ENCODE results near the gene CEACAM7.

CEACAM7 gene

DNA sequence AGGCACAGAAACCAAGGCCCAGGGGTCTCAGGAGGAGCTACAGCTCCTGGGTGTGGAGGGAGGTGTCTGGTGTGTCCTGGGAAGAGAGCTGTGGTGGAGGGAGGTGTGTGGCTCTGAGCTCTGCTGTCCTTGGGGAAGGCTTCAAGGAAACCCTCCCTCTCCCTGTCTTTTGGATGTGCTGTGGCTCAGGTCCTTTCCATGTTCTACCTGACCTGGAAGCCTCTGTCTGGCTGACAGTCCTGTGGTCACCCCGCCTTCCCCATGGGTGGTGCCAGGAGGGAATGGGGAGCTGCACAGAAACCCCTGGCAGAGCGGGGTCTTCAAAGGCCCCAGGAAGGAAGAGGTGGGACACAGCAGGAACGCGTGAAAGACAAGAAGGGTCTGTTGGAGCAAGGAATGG is 617 bp upstream of the CEACAM7 start:
- POLR2A ChIA-PET: no interaction called here
- H3K4me1 ChIP-seq (ENCODE audit: control insufficient read depth, insufficient read depth, low read length): no peaks in the 10 kb centered on the region
- H3K27ac ChIP-seq (ENCODE audit: extremely low read depth, low read depth, low read length): no peak overlapping the region
- H3K4me3 ChIP-seq (ENCODE audit: low read depth, low read length): no peak overlapping the region
- CTCF ChIA-PET: interaction anchor here (0.8 to 6.7 kb wide), 7 partner anchors 13 to 136 kb away, joined by 3 to 96 read pairs (median 9); no protein-coding TSS in a partner anchor
- no peak for TF ChIP-seq OVOL3 (tag by site-specific recombination; IDR thresholded peaks at IDR 0.05)
- TF ChIP-seq ZNF248 (tag by site-specific recombination; IDR thresholded peaks at IDR 0.05): no peak
- H3K36me3 ChIP-seq (ENCODE audit: control insufficient read depth in 2 of 2, insufficient read depth in 1 of 2, low read length in 2 of 2): no peaks in the 10 kb centered on the region
- H3K9me3 ChIP-seq (ENCODE audit: control insufficient read depth, insufficient read depth, low read depth, low read length): no peaks in the 10 kb centered on the region

DNA sequence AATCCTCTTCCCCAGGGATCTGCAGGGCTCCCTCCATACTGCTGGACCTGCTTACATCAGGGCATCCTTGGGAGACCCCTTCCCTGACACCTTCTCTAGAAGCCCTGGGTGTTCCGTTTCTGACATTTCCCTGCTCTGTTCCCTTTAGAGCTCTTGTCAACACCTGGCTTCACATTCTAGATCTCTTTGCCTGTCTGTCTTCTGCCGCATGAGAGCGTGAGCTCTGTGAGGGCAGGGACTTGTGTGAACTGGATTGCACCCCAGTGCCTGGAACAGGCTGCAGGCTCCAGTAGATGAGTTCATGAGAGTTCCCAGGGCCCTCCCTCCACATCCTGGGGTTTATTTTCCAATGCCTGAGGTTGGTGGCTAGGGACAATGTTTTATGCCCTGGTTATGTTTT is 651 bp downstream of the CEACAM7 start:
- H3K27ac ChIP-seq (ENCODE audit: extremely low read depth, low read depth, low read length): no peak overlapping the region
- no peaks in the 10 kb centered on the region for H3K9me3 ChIP-seq (ENCODE audit: control insufficient read depth, insufficient read depth, low read depth, low read length)
- no peaks in the 10 kb centered on the region for H3K4me1 ChIP-seq (ENCODE audit: control insufficient read depth, insufficient read depth, low read length)
- CTCF ChIA-PET: interaction anchor here (1.8 to 6.7 kb wide), 3 partner anchors 19 to 66 kb away, joined by 10 to 96 read pairs (median 13); no protein-coding TSS in a partner anchor
- POLR2A ChIA-PET: no interaction called here
- no peak overlapping the region for H3K4me3 ChIP-seq (ENCODE audit: low read depth, low read length)
- no peaks in the 10 kb centered on the region for H3K36me3 ChIP-seq (ENCODE audit: control insufficient read depth in 2 of 2, insufficient read depth in 1 of 2, low read length in 2 of 2)
- TF ChIP-seq ZNF302 (tag by site-specific recombination; IDR thresholded peaks at IDR 0.05; ENCODE audit: low read depth): no peak
- TF ChIP-seq ZNF214 (tag by site-specific recombination; IDR thresholded peaks at IDR 0.05; ENCODE audit: borderline replicate concordance): no peak
- TF ChIP-seq ZNF2 (tag by site-specific recombination; IDR thresholded peaks at IDR 0.05): no peak
- no peak for TF ChIP-seq ZNF521 (tag by site-specific recombination; IDR thresholded peaks at IDR 0.05)
- TF ChIP-seq ZNF292 (tag by site-specific recombination; IDR thresholded peaks at IDR 0.05; ENCODE audit: borderline replicate concordance, low read depth): no peak
- no peak for TF ChIP-seq ZNF146 (tag by site-specific recombination; IDR thresholded peaks at IDR 0.05)
- TF ChIP-seq ZNF768 (tag by site-specific recombination; IDR thresholded peaks at IDR 0.05): no peak
- TF ChIP-seq, protein P1, sequence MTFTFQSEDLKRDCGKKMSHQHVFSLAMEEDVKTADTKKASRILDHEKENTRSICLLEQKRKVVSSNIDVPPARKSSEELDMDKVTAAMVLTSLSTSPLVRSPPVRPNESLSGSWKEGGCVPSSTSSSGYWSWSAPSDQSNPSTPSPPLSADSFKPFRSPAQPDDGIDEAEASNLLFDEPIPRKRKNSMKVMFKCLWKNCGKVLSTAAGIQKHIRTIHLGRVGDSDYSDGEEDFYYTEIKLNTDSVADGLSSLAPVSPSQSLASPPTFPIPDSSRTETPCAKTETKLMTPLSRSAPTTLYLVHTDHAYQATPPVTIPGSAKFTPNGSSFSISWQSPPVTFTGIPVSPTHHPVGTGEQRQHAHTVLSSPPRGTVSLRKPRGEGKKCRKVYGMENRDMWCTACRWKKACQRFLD (tag by site-specific recombination; IDR thresholded peaks at IDR 0.05): no peak
- TF ChIP-seq, protein P2, sequence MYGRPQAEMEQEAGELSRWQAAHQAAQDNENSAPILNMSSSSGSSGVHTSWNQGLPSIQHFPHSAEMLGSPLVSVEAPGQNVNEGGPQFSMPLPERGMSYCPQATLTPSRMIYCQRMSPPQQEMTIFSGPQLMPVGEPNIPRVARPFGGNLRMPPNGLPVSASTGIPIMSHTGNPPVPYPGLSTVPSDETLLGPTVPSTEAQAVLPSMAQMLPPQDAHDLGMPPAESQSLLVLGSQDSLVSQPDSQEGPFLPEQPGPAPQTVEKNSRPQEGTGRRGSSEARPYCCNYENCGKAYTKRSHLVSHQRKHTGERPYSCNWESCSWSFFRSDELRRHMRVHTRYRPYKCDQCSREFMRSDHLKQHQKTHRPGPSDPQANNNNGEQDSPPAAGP (tag by site-specific recombination; IDR thresholded peaks at IDR 0.05): no peak
- no peak for TF ChIP-seq ZBTB48 (tag by site-specific recombination; IDR thresholded peaks at IDR 0.05)
- TF ChIP-seq, protein P3, sequence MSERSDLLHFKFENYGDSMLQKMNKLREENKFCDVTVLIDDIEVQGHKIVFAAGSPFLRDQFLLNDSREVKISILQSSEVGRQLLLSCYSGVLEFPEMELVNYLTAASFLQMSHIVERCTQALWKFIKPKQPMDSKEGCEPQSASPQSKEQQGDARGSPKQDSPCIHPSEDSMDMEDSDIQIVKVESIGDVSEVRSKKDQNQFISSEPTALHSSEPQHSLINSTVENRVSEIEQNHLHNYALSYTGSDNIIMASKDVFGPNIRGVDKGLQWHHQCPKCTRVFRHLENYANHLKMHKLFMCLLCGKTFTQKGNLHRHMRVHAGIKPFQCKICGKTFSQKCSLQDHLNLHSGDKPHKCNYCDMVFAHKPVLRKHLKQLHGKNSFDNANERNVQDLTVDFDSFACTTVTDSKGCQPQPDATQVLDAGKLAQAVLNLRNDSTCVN (tag by site-specific recombination; optimal IDR thresholded peaks at IDR 0.05): no peak
- TF ChIP-seq ZNF184 (tag by site-specific recombination; IDR thresholded peaks at IDR 0.05): no peak
- no peak for TF ChIP-seq GLI4 (tag by site-specific recombination; IDR thresholded peaks at IDR 0.05)
- no peak for TF ChIP-seq OSR2 (tag by site-specific recombination; IDR thresholded peaks at IDR 0.05)
- no peak for TF ChIP-seq YY2 (tag by site-specific recombination; IDR thresholded peaks at IDR 0.05)
- TF ChIP-seq HOXD13 (CRISPR knock-in tag; IDR thresholded peaks at IDR 0.05; ENCODE audit: borderline replicate concordance): no peak
- TF ChIP-seq, protein P4, sequence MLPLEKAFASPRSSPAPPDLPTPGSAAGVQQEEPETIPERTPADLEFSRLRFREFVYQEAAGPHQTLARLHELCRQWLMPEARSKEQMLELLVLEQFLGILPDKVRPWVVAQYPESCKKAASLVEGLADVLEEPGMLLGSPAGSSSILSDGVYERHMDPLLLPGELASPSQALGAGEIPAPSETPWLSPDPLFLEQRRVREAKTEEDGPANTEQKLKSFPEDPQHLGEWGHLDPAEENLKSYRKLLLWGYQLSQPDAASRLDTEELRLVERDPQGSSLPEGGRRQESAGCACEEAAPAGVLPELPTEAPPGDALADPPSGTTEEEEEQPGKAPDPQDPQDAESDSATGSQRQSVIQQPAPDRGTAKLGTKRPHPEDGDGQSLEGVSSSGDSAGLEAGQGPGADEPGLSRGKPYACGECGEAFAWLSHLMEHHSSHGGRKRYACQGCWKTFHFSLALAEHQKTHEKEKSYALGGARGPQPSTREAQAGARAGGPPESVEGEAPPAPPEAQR (tag by site-specific recombination; IDR thresholded peaks at IDR 0.05): no peak
